Endothelial cell of umbilical vein (primary cell): Measurements from ENCODE around the gene UCN3. TPM values are rescaled to one million over a fixed set of nuclear protein-coding genes. Genes with fewer than 3 reads are reported as not detected.
"Not testable (repeated sequence)": the region's sequence is repeated elsewhere in the genome, so short reads cannot be mapped to it uniquely, and the experiment has no call there.

Experiments
- BruUV-seq: library from RNA; stranded (reverse); fragments of 400-500 nt; replicated peaks from 2 replicates; lab custom pipeline; 2021; lab: Mats Ljungman, UMichigan
- CTCF ChIA-PET: fragments of 300-600, 350-600 bp; sonication (Branson Sonifier 250); formaldehyde crosslinking; loops from one replicate; lab custom pipeline; 2021; ENCODE audit warnings: antibody characterized with exemption, inconsistent platforms; lab: Charles Lee
- POLR2A ChIA-PET: fragments of 300-600, 350-600 bp; sonication (Branson Sonifier 250); formaldehyde crosslinking; loops from one replicate; lab custom pipeline; 2021; ENCODE audit warnings: antibody characterized with exemption, inconsistent platforms; lab: Charles Lee
- DNase-seq: peaks from one replicate; pipeline ENCODE4 v3.0.0-alpha.2; 2011; ENCODE audit warnings: low read depth, low spot score
- FAIRE-seq: peaks from 2 replicates; lab custom pipeline; 2011; peaks lifted over from hg19 to GRCh38; lab: Jason Lieb, UNC
- H2AFZ ChIP-seq: 2 replicates; pipeline ENCODE4 v1.6.0; 2012; ENCODE audit warnings: low read depth, low read length, control low read depth, inconsistent platforms
- H3K27ac ChIP-seq: 2 replicates; pipeline ENCODE4 v1.5.1; 2011; ENCODE audit warnings: low read depth, mild to moderate bottlenecking, control low read depth, low read length, moderate library complexity; ENCODE audit not compliant: insufficient read depth
- H3K27me3 ChIP-seq, 2 experiments: 2 replicates each; pipeline versions ENCODE4 v1.6.0 to v1.6.1; 2011; ENCODE audit warnings: low read length in 2 of 2, mixed read lengths in 1 of 2; ENCODE audit not compliant: control insufficient read depth in 2 of 2, insufficient read depth in 2 of 2
- H3K36me3 ChIP-seq, 2 experiments: 2 replicates in 1 of 2; 3 replicates in 1 of 2; pipeline ENCODE4 v1.5.1; 2011; ENCODE audit warnings: low read length in 2 of 2, mild to moderate bottlenecking in 1 of 2, moderate library complexity in 1 of 2; ENCODE audit not compliant: control insufficient read depth in 2 of 2, insufficient read depth in 2 of 2; ENCODE audit errors: extremely low read depth in 1 of 2
- H3K4me1 ChIP-seq: 3 replicates; pipeline ENCODE4 v1.5.1; 2011; ENCODE audit warnings: mild to moderate bottlenecking, low read length; ENCODE audit not compliant: control insufficient read depth, insufficient read depth; ENCODE audit errors: extremely low read depth
- H3K4me2 ChIP-seq: 2 replicates; pipeline ENCODE4 v1.6.1; 2011; ENCODE audit warnings: low read length, control low read depth, mixed read lengths; ENCODE audit not compliant: insufficient read depth
- H3K4me3 ChIP-seq, 3 experiments: fragments of 200-600 bp in 1 of 3; sonication (generic), shearing (Covaris generic) in 1 of 3; replicated peaks in 1 of 3; 2 replicates each; pipeline ENCODE4 v1.5.1; 2011 to 2016; ENCODE audit warnings: control low read depth in 3 of 3, low read length in 3 of 3, mild to moderate bottlenecking in 2 of 3, inconsistent platforms in 1 of 3, low read depth in 1 of 3, moderate library complexity in 1 of 3; ENCODE audit not compliant: insufficient read depth in 1 of 3
- H3K79me2 ChIP-seq: 2 replicates; pipeline ENCODE4 v1.6.0; 2012; ENCODE audit warnings: low read length, inconsistent platforms; ENCODE audit not compliant: control insufficient read depth, insufficient read depth
- H3K9ac ChIP-seq: replicated peaks from 2 replicates; pipeline ENCODE3; 2011; ENCODE audit warnings: low read length, control low read depth; ENCODE audit not compliant: insufficient read depth; ENCODE audit errors: extremely low read depth
- H3K9me1 ChIP-seq: replicated peaks from 3 replicates; pipeline ENCODE4 v1.6.0; 2011; ENCODE audit warnings: mild to moderate bottlenecking, low read length; ENCODE audit not compliant: control insufficient read depth, insufficient read depth; ENCODE audit errors: extremely low read depth
- H3K9me3 ChIP-seq: replicated peaks from 2 replicates; pipeline ENCODE4 v1.5.1; 2012; ENCODE audit warnings: low read length, inconsistent platforms; ENCODE audit not compliant: control insufficient read depth, insufficient read depth
- H4K20me1 ChIP-seq: replicated peaks from 2 replicates; pipeline ENCODE3; 2011; ENCODE audit warnings: mild to moderate bottlenecking, low read length; ENCODE audit not compliant: control insufficient read depth, insufficient read depth; ENCODE audit errors: extremely low read depth
- CTCF ChIP-seq, 2 donors: IDR thresholded peaks; 1 replicate in 1 of 2; 2 replicates in 1 of 2; pipeline ENCODE4 v1.5.1; 2011; ENCODE audit warnings: low read length in 2 of 2, mild to moderate bottlenecking in 2 of 2, moderate library complexity in 2 of 2, control low read depth in 1 of 2, inconsistent platforms in 1 of 2, low read depth in 1 of 2; ENCODE audit not compliant: insufficient read depth in 1 of 2; ENCODE audit errors: extremely low read depth in 1 of 2
- EZH2 ChIP-seq: IDR thresholded peaks from 2 replicates; pipeline ENCODE4 v1.6.1; 2012; ENCODE audit warnings: borderline replicate concordance, low read depth, mild to moderate bottlenecking, moderate library complexity, low read length, inconsistent platforms; ENCODE audit not compliant: severe bottlenecking
- FOS ChIP-seq: IDR thresholded peaks from 2 replicates; pipeline ENCODE4 v1.6.1; 2011; ENCODE audit warnings: mild to moderate bottlenecking, low read length, moderate library complexity, borderline replicate concordance; ENCODE audit not compliant: insufficient read depth
- GATA2 ChIP-seq: IDR thresholded peaks from 2 replicates; pipeline ENCODE4 v1.7.0; 2011; ENCODE audit warnings: low read depth, mild to moderate bottlenecking, moderate library complexity, mixed read lengths, low read length; ENCODE audit not compliant: insufficient read length, insufficient read depth
- JUN ChIP-seq: IDR thresholded peaks from 2 replicates; pipeline ENCODE4 v1.6.1; 2011; ENCODE audit warnings: borderline replicate concordance, low read depth; ENCODE audit not compliant: insufficient read length, insufficient read depth
- MAX ChIP-seq: IDR thresholded peaks from 2 replicates; pipeline ENCODE4 v1.6.1; 2011; ENCODE audit not compliant: insufficient read depth, insufficient read length
- MYC ChIP-seq: IDR thresholded peaks from one replicate; pipeline ENCODE4 v1.6.1; 2011; ENCODE audit warnings: mild to moderate bottlenecking, low read depth, low read length
- POLR2A ChIP-seq: IDR thresholded peaks from 2 replicates; pipeline ENCODE4 v1.6.1; 2012; ENCODE audit warnings: low read depth, mild to moderate bottlenecking, control low read depth, low read length
- POLR2AphosphoS5 ChIP-seq: IDR thresholded peaks from 2 replicates; pipeline ENCODE4 v1.6.1; 2012; ENCODE audit warnings: low read depth, mild to moderate bottlenecking, control low read depth, low read length, moderate library complexity; ENCODE audit not compliant: insufficient read depth
- dilution Hi-C: fragments of 300-500 bp; cut with MboI; formaldehyde crosslinking; loops from one replicate; pipeline ENCODE4 v1.15.0; 2019; ENCODE audit warnings: low sequenced_read_pairs; ENCODE audit not compliant: extremely low pct_ligation_motif_present
- intact Hi-C: fragments of 100-400 bp; cut with micrococcal nuclease; formaldehyde crosslinking; loops from one replicate; pipeline ENCODE4 v1.10.0; 2022
- polyA plus RNA-seq, 4 experiments: library from polyadenylated mRNA; depleted of rRNA in 3 of 4; stranded (reverse) in 3 of 4; unstranded in 1 of 4; fragments of >200 nt; gene quantifications; 2 replicates each; pipeline versions ENCODE4 v1.2.1 to v1.2.3, GENCODE V29; 2011 to 2012; ENCODE audit warnings: missing spikeins in 1 of 4
- total RNA-seq: library from RNA; stranded (reverse); gene quantifications from 2 replicates; pipeline ENCODE4 v1.2.3, GENCODE V29; 2021

The UCN3 gene
- total and polyA plus RNA-seq, 2 donors (not counting 3 experiments of a cell fraction or from before 2014, with no cell fraction given) = not detected

GRCh38 chr10:5376450-5376849 is 11.7 kb downstream of the UCN3 start:
- no peak overlapping the region for H3K9ac ChIP-seq
- H3K4me3 ChIP-seq = no peak overlapping the region
- no peaks in the 10 kb centered on the region for H3K9me3 ChIP-seq
- H3K36me3 ChIP-seq = no peaks in the 10 kb centered on the region
- TF ChIP-seq POLR2A (no peak), EZH2 (no peak), MYC (no peak), GATA2 (no peak), POLR2AphosphoS5 (no peak), FOS (no peak), MAX (no peak), JUN (no peak), CTCF (IDR thresholded peaks at IDR 0.05; ENCODE audit: extremely low read depth in 1 of 2, insufficient read depth in 1 of 2, low read depth in 1 of 2, low read length in 2 of 2) (no peak)
- H3K79me2 ChIP-seq = no peaks in the 10 kb centered on the region
- FAIRE-seq = no peak
- no peak for DNase-seq
- no peaks in the 10 kb centered on the region for H4K20me1 ChIP-seq
- CTCF ChIA-PET = interaction anchor here (1.5 kb wide), 1 partner anchor 10 kb away, joined by 5 read pairs; no protein-coding TSS in a partner anchor
- POLR2A ChIA-PET = no interaction called here
- no peak overlapping the region for H3K4me2 ChIP-seq
- dilution Hi-C loops = no loop called here
- no peak overlapping the region for H2AFZ ChIP-seq
- BruUV-seq = no TSS peak
- H3K4me1 ChIP-seq = no peaks in the 10 kb centered on the region
- no peak overlapping the region for H3K27ac ChIP-seq
- intact Hi-C loops = no loop called here
- no peaks in the 10 kb centered on the region for H3K9me1 ChIP-seq
- H3K27me3 ChIP-seq = peaks cover 0 to 2% of the 10 kb centered on the region in 2 experiments

- POLR2A ChIA-PET, H3K4me3 ChIP-seq, H3K79me2 ChIP-seq, H3K9me3 ChIP-seq, H3K36me3 ChIP-seq, H3K27ac ChIP-seq, H3K4me1 ChIP-seq, H4K20me1 ChIP-seq, BruUV-seq, dilution Hi-C loops, H2AFZ ChIP-seq, H3K4me2 ChIP-seq, intact Hi-C loops, H3K9ac ChIP-seq, DNase-seq, H3K27me3 ChIP-seq, H3K9me1 ChIP-seq, FAIRE-seq: not testable (repeated sequence)
- CTCF ChIA-PET = interaction anchor here (0.7 to 2.0 kb wide), 5 partner anchors 17 to 564 kb away, joined by 3 to 8 read pairs (median 5); no protein-coding TSS in a partner anchor
These were observed 14.4 kb downstream of the UCN3 start for GRCh38 chr10:5379202-5379601.

- POLR2A ChIA-PET, H3K4me1 ChIP-seq, H3K9ac ChIP-seq, dilution Hi-C loops, H3K4me3 ChIP-seq, H3K27ac ChIP-seq, H3K9me3 ChIP-seq, DNase-seq, intact Hi-C loops, H2AFZ ChIP-seq, H4K20me1 ChIP-seq, H3K9me1 ChIP-seq, H3K79me2 ChIP-seq, FAIRE-seq, BruUV-seq, H3K27me3 ChIP-seq, H3K36me3 ChIP-seq, H3K4me2 ChIP-seq: not testable (repeated sequence)
- CTCF ChIA-PET = interaction anchor here (1.1 to 2.0 kb wide), 4 partner anchors 10 to 565 kb away, joined by 5 to 8 read pairs (median 6); no protein-coding TSS in a partner anchor
These were observed 15.6 kb downstream of the UCN3 start for GRCh38 chr10:5380395-5380794.
